GM19043 (cell line): Measurements from ENCODE around the gene RND3.

Experiments used
- ATAC-seq: cut with Tn5 transposase; IDR thresholded peaks from one replicate; pipeline ENCODE4 v1.9.1; 2021; ENCODE audit warnings: low read depth; ENCODE audit not compliant: unreplicated experiment

The RND3 gene

DNA sequence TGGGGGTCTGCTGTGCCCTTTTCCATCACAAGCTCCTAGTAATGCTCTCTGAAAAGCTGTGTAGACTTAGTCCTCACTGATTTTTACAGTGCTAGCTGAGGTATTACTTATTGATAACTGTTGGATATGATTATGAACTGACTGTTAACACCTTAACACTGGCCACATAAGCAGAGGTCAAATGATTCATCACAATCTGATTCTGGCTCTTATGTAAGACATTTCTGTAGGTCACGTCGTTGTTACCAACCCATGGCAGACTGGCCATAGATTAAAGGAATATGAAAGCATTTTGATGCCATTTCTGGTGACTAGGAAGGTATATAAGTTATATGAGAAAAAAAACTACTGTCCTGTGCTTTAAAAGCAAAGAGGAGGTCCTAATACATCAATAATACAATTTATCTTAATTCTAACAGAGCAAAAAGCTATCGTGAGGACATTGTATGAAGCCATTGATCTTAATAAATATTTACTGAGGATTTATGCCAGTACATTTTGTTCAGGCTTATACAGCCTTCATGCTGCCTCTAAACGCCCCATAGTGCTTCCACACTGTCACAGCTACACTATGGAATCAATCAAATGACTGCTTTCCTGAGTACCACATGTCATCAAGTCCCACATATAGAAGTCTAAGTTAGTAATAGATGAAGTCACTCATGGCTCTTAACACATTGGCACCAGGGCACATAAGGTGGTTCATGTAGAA is 6.9 kb upstream of the RND3 start:
- ATAC-seq, result no peak

GRCh38 chr2:150491943-150492342 is 4.5 kb upstream of the RND3 start:
- no peak for ATAC-seq

DNA sequence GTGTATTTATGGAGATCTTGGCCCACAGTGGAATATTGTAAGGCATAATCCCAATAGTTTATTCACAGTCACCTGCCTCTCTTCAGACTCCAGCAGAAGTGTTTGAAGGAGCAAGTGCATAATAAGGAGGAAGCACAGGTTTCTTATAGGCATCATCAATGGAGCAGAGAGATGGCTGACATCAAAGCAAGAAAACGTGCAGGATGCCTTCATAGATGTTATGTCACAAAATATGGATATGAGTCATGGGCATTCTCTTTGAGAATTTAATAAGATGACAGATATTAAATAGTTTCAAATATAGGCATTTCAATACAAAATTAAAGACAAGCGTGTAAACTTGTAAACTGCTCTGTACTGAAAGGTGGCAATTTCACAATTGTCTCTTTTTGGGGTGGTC is 4.0 kb upstream of the RND3 start:
- no peak for ATAC-seq

DNA sequence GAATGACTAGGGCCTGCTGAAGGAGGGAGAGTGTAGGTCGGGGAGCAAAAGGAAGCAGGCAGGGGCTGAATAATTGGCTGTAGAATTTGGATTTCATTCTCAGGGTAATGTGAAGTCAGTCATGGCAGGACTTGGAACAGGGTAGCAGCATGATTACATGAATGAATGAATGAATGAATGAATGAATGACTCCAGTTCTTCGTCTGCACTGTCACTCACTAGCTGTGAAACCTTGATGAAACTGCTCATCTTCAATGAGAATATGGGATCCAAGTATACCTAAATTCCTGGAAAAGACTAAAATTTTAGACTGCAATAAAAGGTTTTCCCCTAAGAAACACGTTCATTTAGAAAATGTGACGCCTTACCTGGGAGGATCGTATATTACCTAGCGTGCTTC is 3.0 kb upstream of the RND3 start:
- no peak for ATAC-seq

- ATAC-seq, result no peak
Measured at GRCh38 chr2:150486539-150487484, 655 bp downstream of the RND3 start.

- ATAC-seq, result no peak
Measured at GRCh38 chr2:150485871-150486538, 1.5 kb downstream of the RND3 start.

- ATAC-seq, result no peak
Measured at GRCh38 chr2:150485114-150485870, 2.2 kb downstream of the RND3 start.

DNA sequence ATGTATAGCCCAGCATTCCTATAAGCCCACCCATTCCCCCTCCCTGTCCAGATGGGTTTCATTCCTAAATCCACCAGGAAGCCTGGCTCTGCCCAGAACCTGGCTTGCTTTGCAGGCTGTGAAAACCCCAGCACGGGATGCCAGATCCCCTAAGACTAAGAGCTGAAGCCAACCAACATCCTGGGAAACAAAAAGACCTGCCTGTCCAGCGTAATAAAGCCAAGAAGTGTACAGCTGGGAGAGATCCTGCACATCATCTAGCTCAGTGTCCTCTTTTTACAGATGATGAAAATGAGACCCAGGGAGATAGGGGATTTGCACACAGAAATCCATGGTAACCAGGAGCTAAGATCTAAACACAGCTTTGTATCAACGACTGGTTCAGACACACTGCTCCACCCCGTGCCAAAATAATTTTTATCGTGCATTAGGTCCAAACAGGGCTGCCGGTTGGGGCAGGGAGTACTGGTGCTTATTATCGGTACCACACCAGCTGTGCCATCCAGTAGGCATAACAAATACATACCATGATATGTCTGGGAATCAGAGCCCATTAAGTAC is 2.9 kb downstream of the RND3 start:
- ATAC-seq, result no peak

DNA sequence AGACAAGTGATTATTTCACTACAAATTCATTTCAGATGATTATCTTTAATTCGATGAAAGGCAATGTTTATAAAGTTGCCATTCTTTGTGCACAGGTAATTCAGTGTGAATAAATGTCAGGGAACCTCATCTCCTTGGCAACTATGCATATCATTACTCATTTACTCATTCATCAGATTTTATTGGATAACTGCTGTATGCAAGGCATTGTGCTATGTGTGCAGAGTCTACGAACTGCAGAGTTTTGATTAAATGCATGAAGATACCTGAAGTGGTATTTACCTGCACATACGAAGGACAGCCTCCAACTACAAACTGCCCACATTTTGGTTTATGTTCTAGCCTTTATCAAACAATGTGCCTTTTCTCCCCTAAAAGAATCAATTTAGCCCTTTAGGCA is 3.5 kb downstream of the RND3 start:
- no peak for ATAC-seq

- no peak for ATAC-seq
Measured at GRCh38 chr2:150483532-150483931, 3.9 kb downstream of the RND3 start.

DNA sequence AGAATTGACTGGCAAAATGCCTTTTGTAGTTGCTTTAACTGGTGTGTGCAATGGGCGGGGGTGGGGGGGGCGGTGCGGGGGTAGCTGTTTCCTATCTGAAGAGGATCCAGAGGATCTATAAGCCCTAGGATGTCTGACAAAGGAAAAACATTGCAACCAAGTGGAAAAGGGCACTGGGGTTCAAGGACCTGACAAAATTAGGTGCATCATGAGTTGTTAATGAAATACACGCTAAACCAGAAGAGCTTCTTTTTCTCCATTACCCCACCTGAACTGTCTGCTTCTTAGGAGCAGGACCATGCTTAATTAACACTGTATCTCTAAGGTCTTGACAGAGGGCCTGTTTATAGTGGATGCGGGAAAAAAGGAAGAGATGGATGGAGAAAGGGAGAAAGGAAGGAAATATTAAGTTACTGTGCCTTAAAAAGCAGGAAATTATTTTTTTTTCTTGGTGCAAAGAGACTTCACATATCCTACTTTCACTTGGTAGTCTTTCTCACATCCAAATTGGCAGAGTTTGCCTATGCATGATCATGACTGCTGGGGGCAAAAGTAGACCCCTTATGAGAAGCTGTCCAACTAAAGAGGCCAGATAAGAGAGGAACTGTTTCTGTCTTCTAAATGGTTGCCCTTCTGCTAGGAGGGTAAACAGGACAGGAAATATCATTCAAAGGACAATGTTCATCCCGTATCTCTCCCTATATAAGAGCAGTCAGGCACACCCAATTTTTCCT is 4.6 kb downstream of the RND3 start:
- ATAC-seq, result no peak

DNA sequence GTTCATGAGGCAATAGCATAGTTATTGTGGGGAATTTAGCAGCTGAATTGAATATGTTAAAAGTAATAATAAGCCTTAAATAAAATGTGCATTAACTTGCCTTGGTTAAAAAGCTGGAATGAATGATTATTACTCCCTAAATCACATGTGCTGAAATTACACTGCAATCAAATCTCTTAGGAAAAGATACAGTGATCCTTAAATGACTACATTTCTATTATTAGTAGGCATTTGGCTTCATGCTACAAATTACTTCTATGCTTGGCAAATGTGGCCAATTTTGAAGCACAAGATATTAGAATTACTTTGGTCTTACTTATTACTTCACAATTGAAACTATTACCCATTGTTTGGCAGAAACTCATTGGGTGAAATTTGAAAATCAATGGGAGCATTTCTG is 5.4 kb downstream of the RND3 start:
- no peak for ATAC-seq

DNA sequence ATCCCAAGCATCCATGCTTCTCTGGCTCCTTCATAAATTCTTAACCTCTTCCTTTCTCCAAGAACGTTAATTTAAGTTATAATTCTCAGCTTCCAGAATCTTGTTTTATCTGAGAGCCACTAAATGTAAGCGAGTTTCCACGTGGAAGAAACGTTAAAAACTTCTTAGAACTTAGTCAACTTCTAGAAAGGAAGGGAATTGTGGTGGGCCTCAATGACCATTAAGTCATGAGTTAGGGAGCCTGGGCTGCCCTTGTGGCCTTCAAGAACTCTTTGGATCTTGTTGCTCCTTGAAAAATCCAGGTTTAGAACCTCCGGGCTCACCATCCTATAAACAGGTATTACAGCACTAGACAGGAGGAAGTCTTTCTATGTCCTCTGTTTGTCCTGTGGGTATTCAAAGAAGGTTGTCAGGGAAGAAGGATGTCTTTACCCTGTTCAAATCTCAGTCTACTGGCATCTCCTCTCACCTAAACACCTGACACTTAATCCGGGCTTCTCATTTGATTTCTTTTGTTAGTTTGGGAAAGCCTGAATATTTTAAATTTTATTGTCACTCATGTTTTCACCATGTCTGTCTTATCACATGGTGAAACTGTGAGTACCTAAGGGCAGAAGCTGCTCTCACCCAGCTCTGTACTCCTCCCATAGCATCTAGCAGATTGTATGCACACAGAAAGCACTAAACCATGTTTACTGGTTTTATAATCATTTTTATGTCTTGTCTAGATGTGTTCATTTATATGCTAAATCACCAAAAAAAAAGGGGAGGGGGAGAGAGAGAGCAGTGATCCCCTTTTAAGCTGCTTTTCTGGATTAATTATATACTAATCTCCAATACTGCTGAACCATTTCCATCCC is 6.3 kb downstream of the RND3 start:
- no peak for ATAC-seq

DNA sequence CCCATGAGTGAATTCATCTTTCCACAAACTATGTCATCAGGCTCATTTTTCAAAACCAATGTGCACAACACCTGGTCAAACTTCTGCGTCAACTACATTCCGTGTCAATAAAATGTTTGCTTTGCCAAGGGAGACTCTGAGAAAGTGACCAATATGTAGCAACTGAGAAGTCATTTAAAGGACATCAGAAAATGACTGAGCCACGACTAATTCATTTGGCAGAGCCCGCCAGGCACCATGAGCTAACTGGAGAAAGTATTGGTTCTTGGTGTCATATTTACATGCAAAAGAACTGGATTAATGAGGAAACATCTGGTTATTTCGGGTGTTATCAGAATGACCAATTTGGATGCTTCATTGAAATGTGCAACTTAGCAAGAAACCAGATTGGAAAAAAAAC is 7.2 kb downstream of the RND3 start:
- ATAC-seq, result no peak

DNA sequence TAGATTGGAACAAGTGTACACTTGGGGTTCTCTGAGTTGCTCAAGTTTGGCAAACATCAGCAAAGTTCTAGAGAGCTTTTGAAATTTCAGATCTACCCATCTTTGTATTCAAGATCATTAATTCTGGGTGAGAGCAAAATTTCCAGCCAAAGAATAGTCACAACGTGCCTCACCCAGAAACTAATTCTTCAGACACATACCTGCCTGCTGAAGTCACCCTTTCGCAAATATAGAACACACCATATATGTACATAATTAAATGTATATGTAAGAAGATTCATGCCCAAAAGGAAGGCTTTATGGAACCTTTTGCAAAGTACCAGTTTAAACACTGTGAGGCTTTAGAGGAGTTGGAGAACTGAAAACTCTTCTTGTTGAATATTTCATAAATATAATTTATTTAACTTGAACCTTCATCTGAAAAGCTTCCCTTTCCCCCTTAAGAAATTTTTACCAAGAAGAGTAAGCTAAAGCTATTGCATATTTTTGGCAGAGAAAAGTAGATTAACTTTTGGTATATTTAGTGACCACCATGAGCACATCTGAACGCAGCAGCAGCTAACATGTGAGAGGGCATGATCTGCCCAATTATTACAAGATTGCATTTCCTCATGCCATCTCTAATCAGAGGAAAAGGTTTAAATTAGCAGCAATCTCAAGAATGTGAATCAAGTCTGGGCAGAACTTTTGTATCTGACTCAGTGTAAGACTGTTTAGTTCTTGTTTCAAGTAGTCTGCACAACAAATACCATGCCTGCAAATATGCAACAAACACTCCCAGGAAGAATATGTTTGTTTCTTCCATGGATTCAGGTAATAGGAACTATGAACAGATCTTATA is 8.2 kb downstream of the RND3 start:
- no peak for ATAC-seq

GRCh38 chr2:150478200-150478974 is 9.1 kb downstream of the RND3 start:
- no peak for ATAC-seq

DNA sequence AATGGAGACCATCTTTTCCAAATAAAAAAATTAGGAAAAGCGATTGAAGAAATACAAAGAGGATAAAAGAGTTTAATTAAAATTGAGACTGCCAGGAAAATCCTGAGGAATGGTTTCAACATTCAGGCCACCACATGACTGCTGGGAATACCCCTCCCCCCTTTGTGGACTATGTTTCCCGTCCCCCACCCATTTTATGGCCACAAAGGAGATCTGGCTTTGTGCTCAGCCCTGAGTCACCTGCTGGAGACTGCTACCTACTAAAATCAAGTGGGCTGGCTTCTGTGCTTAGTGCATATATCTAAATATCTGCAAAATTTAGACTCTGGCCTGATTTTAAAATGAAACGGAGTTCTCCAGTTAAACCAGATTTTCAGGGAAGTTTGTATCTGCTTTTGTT is 10.1 kb downstream of the RND3 start:
- no peak for ATAC-seq
